Measurements from ENCODE around the gene C4orf51.

Gene C4orf51

DNA sequence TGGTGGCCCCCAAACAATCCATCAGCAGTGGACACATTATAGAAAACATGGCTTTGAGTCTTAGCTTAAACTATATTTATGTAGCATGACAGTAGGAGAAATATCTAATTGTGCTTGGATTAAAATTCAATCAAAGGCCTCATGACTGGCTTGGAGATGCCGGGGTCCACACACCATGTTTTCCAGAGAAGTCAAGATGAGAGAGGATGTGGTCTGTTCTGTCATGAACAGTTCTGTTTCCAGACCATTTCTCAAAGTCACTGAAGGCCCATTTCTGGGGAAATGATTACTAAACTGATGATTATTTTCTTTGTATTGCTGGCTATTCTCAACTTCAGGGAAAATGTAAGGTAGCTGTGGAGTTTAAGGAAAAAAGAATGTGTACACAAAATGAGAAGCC, 76.3 kb downstream of the C4orf51 start:
- DNase-seq (ENCODE audit: low read depth, low spot score), result no peak

DNA sequence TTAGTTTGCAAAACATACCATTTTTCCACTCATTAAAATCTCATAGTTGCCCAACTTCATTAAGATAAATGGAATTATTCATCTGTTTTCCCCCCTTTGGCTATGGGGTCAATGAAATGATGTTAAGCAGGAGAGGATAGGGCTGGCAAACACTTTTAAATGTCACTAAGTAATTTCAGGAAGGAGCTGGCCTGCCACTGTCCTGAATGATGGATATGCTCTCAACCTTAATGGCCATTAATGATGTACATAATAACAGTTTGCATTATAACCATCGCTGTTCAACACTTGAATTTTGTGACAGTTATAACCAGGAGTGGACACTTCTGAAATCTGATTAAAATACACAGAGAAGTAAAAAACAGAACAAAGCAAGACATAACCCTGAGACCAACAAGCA, 77.2 kb downstream of the C4orf51 start:
- DNase-seq (ENCODE audit: low read depth, low spot score), result no peak

DNA sequence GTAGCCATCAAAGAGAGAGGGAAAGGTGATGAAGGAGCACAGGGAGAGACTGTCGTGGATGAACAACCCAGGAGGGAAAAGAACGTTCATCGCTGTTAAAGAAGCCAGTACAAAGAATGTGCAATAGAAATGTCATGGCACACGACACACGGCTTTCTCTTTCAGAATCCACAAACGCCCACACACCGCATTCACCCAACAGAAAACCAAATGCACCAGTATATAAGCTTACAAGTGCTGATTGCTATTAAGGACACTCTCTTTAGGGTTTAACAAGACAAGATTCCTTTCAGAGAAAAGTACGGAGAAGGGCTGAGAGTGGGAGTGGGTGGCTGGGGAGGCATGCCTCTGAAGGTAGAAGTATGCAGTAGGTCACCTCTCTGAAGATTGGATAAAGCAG, 80.2 kb downstream of the C4orf51 start:
- DNase-seq (ENCODE audit: low read depth, low spot score), result no peak

DNA sequence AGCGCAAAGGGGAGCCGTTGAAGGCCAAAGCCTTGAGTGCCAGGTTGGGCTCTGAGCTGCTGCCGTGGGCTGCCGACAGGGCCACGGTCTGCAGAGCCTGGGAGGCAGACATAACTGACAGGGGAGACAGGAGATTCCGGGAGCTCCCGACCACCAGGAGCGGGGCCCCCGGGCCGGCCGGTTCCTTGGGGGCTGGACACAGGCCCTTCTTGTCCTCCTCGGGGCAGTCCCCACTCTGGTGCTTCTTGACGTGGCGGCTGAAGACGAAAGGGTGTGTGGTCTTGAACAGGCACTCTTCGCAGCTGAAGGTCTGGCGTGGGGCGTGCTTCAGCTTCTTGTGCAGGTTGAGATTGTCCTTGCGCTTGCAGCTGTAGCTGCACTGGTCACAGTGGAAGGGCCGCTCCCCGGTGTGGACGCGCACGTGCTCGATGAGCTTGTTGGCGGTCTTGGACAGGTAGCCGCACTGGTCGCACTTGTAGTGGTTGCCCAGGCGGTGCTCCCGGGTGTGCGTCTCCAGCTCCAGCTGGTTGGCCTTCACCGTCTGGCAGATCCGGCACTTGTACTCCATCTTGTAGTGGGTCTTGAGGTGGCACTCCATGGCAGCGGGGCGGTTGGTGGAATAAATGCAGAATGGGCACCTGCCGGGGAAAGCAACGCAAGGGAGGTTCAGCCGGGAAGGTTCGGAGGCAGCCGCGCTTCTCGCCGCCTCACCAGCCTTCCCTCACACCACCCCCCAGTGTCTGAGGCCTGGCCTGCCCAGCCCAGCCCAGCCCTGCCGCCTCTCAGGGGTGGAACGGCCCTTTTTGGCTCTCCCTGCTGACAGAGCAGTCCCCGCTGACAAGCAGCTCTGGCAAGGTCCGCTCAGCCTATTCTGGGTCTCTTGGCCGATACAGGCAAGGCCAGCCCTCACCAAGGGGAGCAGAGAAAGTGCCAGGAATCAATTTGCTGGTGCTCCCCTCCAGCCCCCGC, 81.3 kb downstream of the C4orf51 start:
- DNase-seq (ENCODE audit: low read depth, low spot score), result no peak

DNA sequence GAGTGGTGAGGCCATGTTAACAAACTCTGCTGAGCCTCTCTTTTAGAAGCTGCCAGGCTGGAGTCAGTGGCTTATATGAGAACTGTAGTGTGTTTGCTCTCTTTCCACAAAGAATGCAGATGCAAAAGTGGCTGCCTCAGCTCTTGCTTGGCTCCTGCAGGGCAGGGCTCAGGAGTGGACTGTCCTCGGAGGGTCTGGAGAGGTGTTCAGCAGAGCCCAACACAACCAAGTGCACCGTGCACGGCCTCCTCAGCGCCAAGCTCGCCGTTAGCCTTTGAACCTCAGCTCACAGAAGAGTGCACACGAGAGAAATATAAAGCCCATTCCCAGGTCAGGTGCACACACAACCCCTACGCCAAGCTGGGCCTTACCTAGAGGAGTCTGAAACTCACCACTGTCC, 82.8 kb downstream of the C4orf51 start:
- DNase-seq (ENCODE audit: low read depth, low spot score), result no peak

DNA sequence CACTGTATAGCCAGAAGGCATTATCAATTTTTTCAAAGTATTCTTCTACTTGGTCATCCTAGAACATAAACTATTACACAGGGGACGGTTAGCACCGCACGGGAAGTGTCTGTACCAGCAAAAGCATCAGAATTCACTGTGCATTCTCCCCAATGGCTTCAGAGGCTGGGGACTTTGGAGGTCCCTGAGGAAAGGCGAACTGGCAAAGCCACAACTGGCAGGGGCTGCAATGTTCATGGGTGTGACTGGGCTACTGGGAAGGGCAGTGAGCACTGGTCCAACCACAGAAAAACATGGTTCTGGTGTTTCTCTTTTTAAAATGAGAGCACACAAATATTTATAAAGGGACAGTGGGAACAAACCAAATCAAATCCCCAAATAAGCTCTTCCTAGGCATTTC, 83.5 kb downstream of the C4orf51 start:
- DNase-seq (ENCODE audit: low read depth, low spot score), result no peak

DNA sequence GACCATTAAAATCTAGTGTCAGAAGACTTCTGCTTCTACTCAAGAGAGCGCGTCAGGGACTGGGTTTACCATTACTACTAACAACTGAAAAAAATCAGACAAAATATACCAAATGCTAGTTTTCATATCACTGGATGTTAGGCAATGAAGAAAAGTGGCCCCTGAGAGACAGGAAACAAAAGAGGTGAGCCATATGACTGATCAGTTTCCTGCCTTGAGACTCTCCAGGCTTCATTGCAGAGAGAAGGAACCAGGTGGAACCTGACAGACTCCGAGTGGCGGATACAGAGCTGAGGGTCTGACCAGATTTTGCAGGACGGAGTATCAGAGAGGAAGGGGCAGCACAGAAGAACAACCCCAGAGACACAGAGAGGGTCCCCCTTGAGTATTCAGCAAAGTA, 86.3 kb downstream of the C4orf51 start:
- no peak for DNase-seq (ENCODE audit: low read depth, low spot score)

DNA sequence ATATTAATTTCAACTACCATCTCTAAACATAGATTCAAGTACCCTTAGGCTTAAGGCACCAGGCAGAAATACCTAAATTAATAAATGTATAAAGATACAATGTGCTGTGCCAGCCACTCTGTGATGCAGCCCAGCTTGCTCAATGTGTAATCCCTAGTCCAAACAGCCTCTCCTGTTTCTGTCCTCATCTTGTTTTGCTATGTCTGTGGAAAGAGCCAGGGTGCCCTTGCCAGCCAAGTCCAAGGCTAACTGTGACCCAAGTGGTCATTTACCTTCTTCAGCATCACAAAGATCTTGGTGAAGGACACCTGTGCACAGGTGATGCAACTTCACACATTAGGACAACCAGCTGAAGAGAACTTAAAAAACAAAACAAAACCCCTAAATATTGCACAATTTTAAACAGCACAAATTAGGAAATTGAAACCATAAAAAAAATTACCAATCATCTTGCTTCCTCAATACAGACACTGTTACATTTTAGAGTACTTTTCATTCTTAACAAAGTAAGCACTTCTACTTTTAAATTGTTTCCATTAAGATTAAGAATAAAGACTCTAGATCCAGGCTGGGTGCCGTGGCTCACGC, 89.6 kb downstream of the C4orf51 start:
- no peak for DNase-seq (ENCODE audit: low read depth, low spot score)

DNA sequence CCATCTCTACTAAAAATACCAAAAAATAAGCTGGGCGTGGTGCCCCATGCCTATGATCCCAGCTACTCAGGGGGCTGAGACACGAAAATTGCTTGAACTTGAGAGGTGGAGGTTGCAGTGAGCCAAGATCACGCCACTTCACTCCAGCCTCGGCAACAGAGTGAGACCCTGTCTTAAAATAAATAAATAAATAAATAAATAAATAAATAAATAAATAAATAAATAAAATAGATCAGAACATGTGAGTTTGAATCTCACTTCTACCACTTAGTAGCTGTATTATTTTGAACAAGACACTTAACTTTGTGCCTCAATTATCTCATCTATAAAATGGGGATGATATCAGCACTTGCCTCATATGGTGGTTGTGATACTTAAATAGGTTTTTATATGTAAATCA, 90.2 kb downstream of the C4orf51 start:
- no peak for DNase-seq (ENCODE audit: low read depth, low spot score)

DNA sequence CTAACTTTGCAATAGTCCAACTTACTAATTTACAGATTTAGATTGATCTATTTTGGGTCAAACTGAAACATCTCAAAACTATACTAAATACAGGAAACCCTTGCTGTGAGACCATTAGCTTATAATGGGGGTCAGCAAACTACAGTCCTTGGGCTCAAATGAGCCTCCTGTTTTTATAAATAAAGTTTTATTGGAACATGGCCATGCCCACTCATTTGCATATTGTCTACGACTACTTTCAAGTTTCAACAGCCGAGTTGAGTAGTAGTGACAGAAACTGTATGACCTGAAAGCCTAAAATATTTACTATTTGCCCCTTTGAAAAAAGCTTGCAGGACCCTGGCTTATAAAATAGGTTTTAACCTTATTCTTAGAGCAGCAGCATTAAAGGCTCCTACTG, 92.4 kb downstream of the C4orf51 start:
- no peak for DNase-seq (ENCODE audit: low read depth, low spot score)

DNA sequence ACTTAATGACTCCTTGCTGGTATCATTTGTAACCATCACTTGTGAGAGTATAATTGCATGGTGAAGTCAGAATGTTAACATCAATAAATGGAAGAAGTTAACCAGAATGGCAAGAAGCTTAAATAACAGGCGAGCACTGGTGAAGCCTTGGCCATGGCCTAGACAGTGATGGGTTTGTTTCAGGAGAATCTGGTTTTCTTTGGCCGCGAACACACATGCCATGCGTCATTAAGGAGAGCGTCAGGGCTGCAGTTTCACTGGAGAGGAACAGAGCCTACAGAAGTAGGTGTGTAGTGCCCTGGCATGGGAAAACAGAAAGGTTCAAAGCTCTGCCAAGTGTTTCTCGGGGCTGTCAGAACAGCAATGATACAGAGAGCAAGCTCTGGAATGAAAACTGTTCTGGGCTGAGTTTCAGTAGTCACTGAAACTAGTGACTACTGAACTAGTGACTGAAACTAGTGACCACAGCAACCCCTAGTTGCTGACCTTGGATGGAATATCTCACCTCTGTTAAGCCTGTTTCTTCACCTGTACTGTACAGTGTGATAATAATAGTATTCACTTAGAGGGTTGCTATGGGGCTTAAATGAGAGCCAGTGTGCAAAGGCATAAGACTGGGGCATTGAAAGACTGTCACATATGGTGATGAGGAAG, 93.8 kb downstream of the C4orf51 start:
- DNase-seq (ENCODE audit: low read depth, low spot score), result no peak

DNA sequence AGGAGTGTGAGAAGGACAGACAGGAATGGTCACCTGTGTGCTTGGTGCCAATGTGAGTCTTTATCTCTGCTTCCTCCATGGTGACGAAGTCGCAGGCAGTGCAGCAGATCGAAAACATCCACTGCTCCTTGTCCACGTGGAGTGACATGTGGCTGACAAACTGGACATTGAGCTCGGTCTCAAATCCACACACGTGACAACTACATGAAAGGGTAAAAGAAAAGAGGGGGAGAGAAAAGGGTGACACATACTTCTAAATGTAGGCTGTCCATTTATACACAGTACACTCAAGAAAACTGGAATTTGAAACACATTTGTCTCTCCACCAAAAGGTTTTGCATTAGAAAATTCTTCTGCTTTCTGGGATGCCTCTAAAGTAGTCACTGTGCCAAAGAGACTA, 94.5 kb downstream of the C4orf51 start:
- no peak for DNase-seq (ENCODE audit: low read depth, low spot score)

DNA sequence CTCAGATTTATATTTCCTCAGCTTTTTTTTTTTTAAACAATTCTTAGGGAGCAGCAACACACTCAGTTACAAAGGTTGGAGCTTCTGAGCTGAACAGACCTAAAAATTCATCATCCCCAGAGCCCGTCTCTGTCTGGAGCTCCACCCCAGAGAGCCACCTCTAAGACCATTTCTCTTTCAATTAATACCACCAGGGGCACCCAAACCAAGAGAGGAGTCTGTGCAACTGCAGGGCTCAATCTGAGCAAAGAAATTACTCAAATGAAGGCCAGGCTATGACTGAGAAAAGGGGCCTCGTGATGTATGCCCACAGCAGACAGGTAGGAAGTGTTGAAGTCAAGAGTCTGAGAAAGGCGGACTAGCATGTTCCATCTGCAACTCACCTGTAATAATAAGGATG, 95.5 kb downstream of the C4orf51 start:
- no peak for DNase-seq (ENCODE audit: low read depth, low spot score)

DNA sequence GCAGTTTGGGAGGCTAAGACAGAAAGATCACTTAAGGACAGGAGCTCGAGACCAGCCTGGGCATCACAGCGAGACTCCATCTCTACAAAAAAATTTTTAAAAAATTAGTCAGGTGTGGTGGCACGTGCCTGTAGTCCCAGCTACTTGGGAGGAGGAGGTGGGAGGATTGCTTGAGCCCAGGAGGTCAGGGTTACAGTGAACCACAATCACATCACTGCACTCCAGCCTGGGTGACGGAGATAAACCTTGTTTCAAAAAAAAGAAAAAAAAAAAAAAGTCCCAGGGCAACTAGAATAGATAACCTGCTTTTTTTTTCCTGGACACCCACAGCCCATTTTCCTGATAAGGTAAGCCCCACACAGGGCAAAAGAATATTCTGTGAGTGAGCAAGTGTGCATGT, 96.3 kb downstream of the C4orf51 start:
- DNase-seq (ENCODE audit: low read depth, low spot score), result no peak

DNA sequence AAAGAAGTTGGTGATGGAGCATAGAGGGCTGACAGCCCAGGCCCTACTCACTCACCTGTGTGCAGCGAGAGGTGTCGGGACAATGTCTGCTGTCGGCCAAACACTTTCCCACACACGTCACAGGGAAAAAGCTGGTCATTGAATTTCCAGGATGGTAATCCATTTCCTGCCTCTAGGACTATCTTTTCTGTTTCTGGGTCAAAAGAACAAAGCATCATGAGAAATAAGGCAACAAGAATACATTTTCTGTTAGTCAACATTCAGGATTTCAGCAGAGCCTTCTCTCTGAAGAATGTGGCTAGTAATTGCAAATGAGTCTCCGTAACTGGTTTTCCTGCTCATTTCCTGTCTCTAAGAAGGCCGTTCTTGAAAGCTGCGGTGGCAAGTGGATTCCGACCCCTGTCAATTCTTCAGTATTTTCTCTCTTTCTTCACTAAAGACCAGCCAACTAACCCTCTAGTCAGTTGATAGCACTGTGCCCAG, 99.4 kb downstream of the C4orf51 start:
- DNase-seq (ENCODE audit: low read depth, low spot score), result no peak

DNA sequence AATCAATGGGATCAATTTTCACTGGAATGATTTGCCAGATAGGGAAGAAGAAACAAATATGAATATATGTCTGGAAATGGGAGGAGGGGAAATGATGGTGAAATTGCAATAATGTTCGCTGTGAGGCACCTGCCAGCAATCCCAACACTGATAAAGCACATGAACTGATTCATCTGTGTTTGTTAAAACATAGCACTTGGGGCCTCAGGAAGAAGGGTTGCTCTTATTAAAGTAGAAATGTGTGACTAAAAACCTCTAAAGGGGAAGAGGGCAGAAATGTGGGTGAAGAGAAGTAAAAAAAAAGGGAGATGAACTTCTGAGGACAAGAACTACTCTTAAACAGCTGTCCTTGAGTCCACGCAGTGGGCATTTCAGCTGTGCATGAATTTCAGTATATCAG, 101.4 kb downstream of the C4orf51 start:
- no peak for DNase-seq (ENCODE audit: low read depth, low spot score)
